Measurements from ENCODE around the gene ATP1A2. TPM values are rescaled to one million over a fixed set of nuclear protein-coding genes. Genes with fewer than 3 reads are reported as not detected.
A peak's percentile ranks its signal among the peaks of the same experiment; 100 is the strongest.

ATP1A2 gene
- total and polyA plus RNA-seq, 12 donors, result 0.47 to 4.5 (median 1.5) TPM

DNA sequence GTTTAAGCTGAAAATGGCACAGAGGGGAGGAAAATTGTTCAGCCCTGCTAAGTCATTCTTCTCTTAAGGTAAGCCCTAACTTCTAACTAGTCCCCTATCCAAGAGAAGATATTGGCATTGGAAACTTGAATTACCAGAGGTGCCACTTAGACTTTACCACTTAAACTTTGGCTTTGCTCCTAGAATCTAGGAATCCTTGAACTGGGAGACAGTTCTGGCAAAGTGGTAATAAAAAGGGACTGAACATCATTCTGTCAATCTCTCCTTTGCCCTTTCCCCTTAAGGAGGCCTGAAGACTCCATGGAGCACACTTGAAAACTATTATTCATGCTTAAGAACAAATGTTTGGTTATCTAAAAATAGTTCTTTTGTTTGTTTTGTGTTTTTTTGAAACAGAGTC lies 44.3 kb downstream of the ATP1A2 start:
- Histone ChIP-seq H3K27me3 (no peaks in the 10 kb centered on the region), H3K27ac (no peak overlapping the region), H3K4me1 (replicated peaks in 1 of 2) (no peaks in the 10 kb centered on the region), H3K36me3 (replicated peaks in 1 of 2) (no peaks in the 10 kb centered on the region), H3K9me3 (replicated peaks in 1 of 3) (no peaks in the 10 kb centered on the region), H3K4me3 (no peak overlapping the region)
- intact Hi-C loops (cut with DNase I), result no loop called here
- no peak for DNase-seq
- TF ChIP-seq, protein P1, sequence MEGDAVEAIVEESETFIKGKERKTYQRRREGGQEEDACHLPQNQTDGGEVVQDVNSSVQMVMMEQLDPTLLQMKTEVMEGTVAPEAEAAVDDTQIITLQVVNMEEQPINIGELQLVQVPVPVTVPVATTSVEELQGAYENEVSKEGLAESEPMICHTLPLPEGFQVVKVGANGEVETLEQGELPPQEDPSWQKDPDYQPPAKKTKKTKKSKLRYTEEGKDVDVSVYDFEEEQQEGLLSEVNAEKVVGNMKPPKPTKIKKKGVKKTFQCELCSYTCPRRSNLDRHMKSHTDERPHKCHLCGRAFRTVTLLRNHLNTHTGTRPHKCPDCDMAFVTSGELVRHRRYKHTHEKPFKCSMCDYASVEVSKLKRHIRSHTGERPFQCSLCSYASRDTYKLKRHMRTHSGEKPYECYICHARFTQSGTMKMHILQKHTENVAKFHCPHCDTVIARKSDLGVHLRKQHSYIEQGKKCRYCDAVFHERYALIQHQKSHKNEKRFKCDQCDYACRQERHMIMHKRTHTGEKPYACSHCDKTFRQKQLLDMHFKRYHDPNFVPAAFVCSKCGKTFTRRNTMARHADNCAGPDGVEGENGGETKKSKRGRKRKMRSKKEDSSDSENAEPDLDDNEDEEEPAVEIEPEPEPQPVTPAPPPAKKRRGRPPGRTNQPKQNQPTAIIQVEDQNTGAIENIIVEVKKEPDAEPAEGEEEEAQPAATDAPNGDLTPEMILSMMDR (IDR thresholded peaks at IDR 0.05), result no peak
- TF ChIP-seq POLR2A (IDR thresholded peaks at IDR 0.05), result no peak

DNA sequence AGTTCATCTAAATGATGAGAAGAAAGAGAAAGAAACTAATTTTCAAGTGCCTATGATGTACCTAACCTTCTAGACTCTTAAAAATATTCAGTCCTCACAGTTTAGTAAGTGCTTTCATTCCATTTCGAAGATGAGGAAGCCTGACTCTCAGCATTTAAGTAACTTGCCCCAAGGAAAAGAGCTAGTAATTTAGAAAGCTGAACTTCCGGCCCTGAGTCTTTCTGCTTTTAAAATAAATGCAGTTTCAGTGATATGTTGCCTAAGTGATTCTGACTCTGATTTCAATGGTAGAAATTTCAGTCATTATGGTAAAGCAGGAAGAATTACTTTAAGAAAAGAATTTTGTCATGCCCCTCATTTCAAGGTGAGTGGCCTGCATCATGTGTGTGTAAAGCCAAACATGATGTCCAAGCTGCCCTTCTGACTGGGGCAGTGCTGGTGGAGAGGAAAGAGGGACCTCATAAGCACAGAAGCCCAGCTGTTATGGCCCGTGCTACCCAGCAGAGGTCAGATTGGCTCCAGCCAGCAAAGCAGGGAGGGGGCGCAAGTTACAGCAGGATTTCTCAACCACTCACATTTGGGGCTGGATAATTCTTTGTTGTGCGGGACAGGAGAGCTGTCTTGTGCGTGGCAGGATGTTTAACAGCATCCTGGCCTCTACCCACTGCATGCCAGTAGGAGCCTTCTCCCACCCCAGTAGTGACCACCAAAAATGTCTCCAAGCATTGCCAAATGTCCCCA lies 46.6 kb downstream of the ATP1A2 start:
- H3K27me3 ChIP-seq, result no peaks in the 10 kb centered on the region
- H3K27ac ChIP-seq, result no peak overlapping the region
- no peaks in the 10 kb centered on the region for H3K4me1 ChIP-seq (replicated peaks in 1 of 2)
- TF ChIP-seq, protein P1 (IDR thresholded peaks at IDR 0.05), result peak in 1 of 6 experiments; percentile 11
- TF ChIP-seq POLR2A (IDR thresholded peaks at IDR 0.05), result no peak
- no peaks in the 10 kb centered on the region for H3K36me3 ChIP-seq (replicated peaks in 1 of 2)
- peak in 2 of 7 donors; percentile 8 to 47 for DNase-seq
- intact Hi-C loops (cut with DNase I), result no loop called here
- H3K9me3 ChIP-seq (replicated peaks in 1 of 3), result no peaks in the 10 kb centered on the region
- H3K4me3 ChIP-seq, result no peak overlapping the region
- 59 to 70% (median 66%) methylated on average over 3 to 6 of the region's 6 CpGs for WGBS, 4 donors

DNA sequence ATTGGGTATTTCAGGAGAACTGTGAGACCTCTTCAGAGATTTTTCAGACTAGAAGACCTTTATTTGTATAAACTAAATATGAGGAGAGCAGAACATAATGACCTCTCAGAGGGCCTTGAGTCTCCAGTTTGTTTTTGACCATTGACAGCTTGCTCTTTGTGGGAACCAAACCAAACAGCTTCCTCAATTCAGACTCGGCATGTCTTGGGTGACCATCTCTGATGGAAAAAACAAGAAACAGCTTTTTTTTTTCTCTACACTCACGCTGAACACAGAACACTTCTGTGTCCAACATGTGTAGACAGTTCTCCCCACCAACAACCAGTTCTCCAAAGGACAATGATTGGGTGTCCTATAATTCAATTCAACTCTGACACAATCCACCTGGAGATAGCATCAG lies 47.4 kb downstream of the ATP1A2 start:
- Histone ChIP-seq H3K27ac (no peak overlapping the region), H3K27me3 (peaks cover 4% of the 10 kb centered on the region), H3K36me3 (replicated peaks in 1 of 2) (no peaks in the 10 kb centered on the region), H3K9me3 (replicated peaks in 1 of 3) (no peaks in the 10 kb centered on the region), H3K4me3 (no peak overlapping the region), H3K4me1 (replicated peaks in 1 of 2) (no peaks in the 10 kb centered on the region)
- TF ChIP-seq, protein P1 (IDR thresholded peaks at IDR 0.05), result no peak
- TF ChIP-seq POLR2A (IDR thresholded peaks at IDR 0.05), result no peak
- WGBS, 4 donors, result 65 to 74% (median 71%) methylated on average over 2 of the region's 2 CpGs
- DNase-seq, result no peak
- intact Hi-C loops (cut with DNase I), result no loop called here

DNA sequence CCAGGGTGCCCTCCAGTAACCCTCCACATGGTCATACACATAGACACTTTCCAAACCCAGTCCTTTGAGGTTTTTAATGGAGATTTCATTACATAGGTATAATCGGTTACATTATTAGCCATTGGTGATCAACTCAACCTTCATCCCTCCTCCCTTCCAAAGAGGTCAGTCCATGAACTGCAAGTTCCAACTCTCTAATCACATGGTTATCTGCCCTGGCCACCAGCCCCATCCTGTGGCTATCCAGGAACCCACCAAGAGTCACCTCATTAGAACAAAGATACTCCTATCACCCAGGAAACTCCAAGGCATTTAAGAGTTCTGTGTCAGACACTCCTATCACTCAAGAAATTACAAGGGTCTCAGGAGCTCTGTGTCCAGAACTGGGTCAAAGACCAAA lies 48.1 kb downstream of the ATP1A2 start:
- H3K36me3 ChIP-seq (replicated peaks in 1 of 2), result no peaks in the 10 kb centered on the region
- H3K9me3 ChIP-seq (replicated peaks in 1 of 3), result no peaks in the 10 kb centered on the region
- H3K27ac ChIP-seq, result no peak overlapping the region
- no peak overlapping the region for H3K4me3 ChIP-seq
- DNase-seq, result peak in 3 of 7 donors; percentile 35 to 49 (median 37)
- intact Hi-C loops (cut with DNase I), result no loop called here
- 87 to 98% (median 92%) methylated on average over 1 of the region's 1 CpG for WGBS, 4 donors
- H3K4me1 ChIP-seq (replicated peaks in 1 of 2), result no peaks in the 10 kb centered on the region
- H3K27me3 ChIP-seq, result peaks cover 4% of the 10 kb centered on the region
- TF ChIP-seq, protein P1 (IDR thresholded peaks at IDR 0.05), result peak in 2 of 6 experiments; percentile 27 to 36
- no peak for TF ChIP-seq POLR2A (IDR thresholded peaks at IDR 0.05)
